Heart right ventricle (tissue), 16 donors: ENCODE data around the gene S100A9. TPM values are rescaled to one million over a fixed set of nuclear protein-coding genes. Genes with fewer than 3 reads are reported as not detected.

Experiments
- ATAC-seq, 8 donors: fragments of 200-7000 bp; cut with Tn5 transposase; one replicate each; pipeline ENCODE4 v1.9.1; 2020; ENCODE audit warnings: mild to moderate bottlenecking in 8 of 8, moderate library complexity in 8 of 8, moderate number of reproducible peaks in 1 of 8
- DNase-seq, 2 donors: peaks; one replicate each; pipeline ENCODE4 v3.0.0-alpha.2; 2020
- H3K27ac ChIP-seq, 10 donors: fragments of 200-600 bp; sonication (generic) in 2 of 10; one replicate each; pipeline versions ENCODE4 v1.5.0 to v1.8.0; 2020 to 2022; ENCODE audit warnings: mild to moderate bottlenecking in 3 of 10
- H3K27me3 ChIP-seq, 7 donors: fragments of 200-600 bp; one replicate each; pipeline ENCODE4 v1.8.0; 2021 to 2022; ENCODE audit warnings: mild to moderate bottlenecking in 2 of 7
- H3K36me3 ChIP-seq, 9 donors: fragments of 200-600 bp; sonication (generic) in 1 of 9; one replicate each; pipeline versions ENCODE4 v1.5.0 to v1.8.0; 2020 to 2022; ENCODE audit warnings: mild to moderate bottlenecking in 2 of 9
- H3K4me1 ChIP-seq, 9 donors: fragments of 200-600 bp; sonication (generic) in 1 of 9; one replicate each; pipeline versions ENCODE4 v1.5.0 to v1.8.0; 2020 to 2022; ENCODE audit warnings: mild to moderate bottlenecking in 4 of 9
- H3K4me3 ChIP-seq, 10 donors: fragments of 200-600 bp; sonication (generic) in 2 of 10; one replicate each; pipeline versions ENCODE4 v1.5.0 to v1.8.0; 2020 to 2022; ENCODE audit warnings: mild to moderate bottlenecking in 7 of 10, moderate library complexity in 2 of 10
- H3K9me3 ChIP-seq, 11 donors: fragments of 200-600 bp in 10 of 11; sonication (generic) in 2 of 11; one replicate each; pipeline versions ENCODE4 v1.5.0 to v1.8.0; 2013 to 2022; ENCODE audit warnings: mild to moderate bottlenecking in 2 of 11, control low read depth in 1 of 11, moderate library complexity in 1 of 11
- WGBS, 2 donors: extraction: QIAGEN DNeasy Blood & Tissue Kit; methylation state at CpG; one replicate each; pipeline ENCODE4 v1.1.7; 2013; ENCODE audit warnings: inconsistent platforms in 1 of 2; 5-methylcytosine and 5-hydroxymethylcytosine counted together
- intact Hi-C, 10 donors: fragments of 100-400 bp; cut with DNase I; formaldehyde crosslinking; loops; one replicate each; pipeline versions ENCODE4 v1.11.1 to v1.14.2; 2022
- polyA plus RNA-seq, 2 donors: library from polyadenylated mRNA; stranded (reverse); fragments of 200-250 nt; gene quantifications; one replicate each; pipeline ENCODE4 v1.2.3, GENCODE V29; 2013
- total RNA-seq, 10 donors: library from RNA; stranded (reverse); fragmentation: NEBNext Ultra II Directional in 3 of 10; extraction: Animal tissue kit (Norgen Biotek cat#: 25700) in 3 of 10; gene quantifications; one replicate each; pipeline versions ENCODE4 v1.2.1 to v1.2.4, GENCODE V29; 2021 to 2023
- TF ChIP-seq, protein P1 (sequence below), 9 donors: fragments of 200-600 bp; sonication (generic) in 2 of 9; IDR thresholded peaks; one replicate each; pipeline versions ENCODE4 v1.5.0 to v1.8.0; 2021 to 2022; ENCODE audit warnings: antibody characterized with exemption in 9 of 9, mild to moderate bottlenecking in 5 of 9, moderate library complexity in 1 of 9
- donor health status: Arrhythmogenic right ventricular cardiomyopathy.
- donor health status: ischemic (EF 13 %, LVEDD 7.1; RV severe dilation, severe dysfunction).
- donor health status: healthy with polysubstance abuse.
- donor health status: DM: no; HTN: yes; CAD: no.
- donor health status: DM: no; HTN: no; CAD: no.
- donor health status: ischemic (EF 25% LVEDD 6.9; RV normal size, moderate dysfunction).
- donor health status: ischemic (EF 25% LVEDD 5.7; RV mildly dilated, moderate dysfunction).
- donor health status: healthy.
- donor health status: DM: yes; HTN: yes; CAD: no.
- donor health status: Ischemic cardiomyopathy.
- donor health status: ischemic (EF 35%, LVEDD 5.7; RV mildly dilated, moderate dysfunction).
- donor health status: nonischemic (EF 11% LVEDD 7.7; RV severe dilation, severe dysfunction).
- donor health status: DM: yes; HTN: yes; CAD: no.
- donor health status: PGD.
- donor health status: ischemic (EF 29% LVEDD 5.4; RV normal size, mild dysfunction).
- donor health status: nonischemic (EF 23%, LVEDD 6.1; RV moderate dilation, normal function).

The S100A9 gene
- total and polyA plus RNA-seq, 12 donors = 9.9 to 182 (median 71.5) TPM

GRCh38 chr1:153365696-153366095, 8.0 kb downstream of the S100A9 start:
- Histone ChIP-seq H3K27me3 (peaks cover 0 to 3% (median 0%) of the 10 kb centered on the region in 7 donors), H3K4me3 (no peak overlapping the region), H3K27ac (peak overlapping the region in 1 of 10 donors; percentile 68), H3K36me3 (peaks cover 0 to 2% (median 0%) of the 10 kb centered on the region in 9 donors), H3K9me3 (no peaks in the 10 kb centered on the region), H3K4me1 (peaks cover 0 to 73% (median 0%) of the 10 kb centered on the region in 9 donors)
- ATAC-seq = no peak
- DNase-seq = no peak
- 63 to 73% methylated on average over 8 of the region's 8 CpGs for WGBS, 2 donors
- TF ChIP-seq, protein P1, sequence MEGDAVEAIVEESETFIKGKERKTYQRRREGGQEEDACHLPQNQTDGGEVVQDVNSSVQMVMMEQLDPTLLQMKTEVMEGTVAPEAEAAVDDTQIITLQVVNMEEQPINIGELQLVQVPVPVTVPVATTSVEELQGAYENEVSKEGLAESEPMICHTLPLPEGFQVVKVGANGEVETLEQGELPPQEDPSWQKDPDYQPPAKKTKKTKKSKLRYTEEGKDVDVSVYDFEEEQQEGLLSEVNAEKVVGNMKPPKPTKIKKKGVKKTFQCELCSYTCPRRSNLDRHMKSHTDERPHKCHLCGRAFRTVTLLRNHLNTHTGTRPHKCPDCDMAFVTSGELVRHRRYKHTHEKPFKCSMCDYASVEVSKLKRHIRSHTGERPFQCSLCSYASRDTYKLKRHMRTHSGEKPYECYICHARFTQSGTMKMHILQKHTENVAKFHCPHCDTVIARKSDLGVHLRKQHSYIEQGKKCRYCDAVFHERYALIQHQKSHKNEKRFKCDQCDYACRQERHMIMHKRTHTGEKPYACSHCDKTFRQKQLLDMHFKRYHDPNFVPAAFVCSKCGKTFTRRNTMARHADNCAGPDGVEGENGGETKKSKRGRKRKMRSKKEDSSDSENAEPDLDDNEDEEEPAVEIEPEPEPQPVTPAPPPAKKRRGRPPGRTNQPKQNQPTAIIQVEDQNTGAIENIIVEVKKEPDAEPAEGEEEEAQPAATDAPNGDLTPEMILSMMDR (IDR thresholded peaks at IDR 0.05) = no peak
- intact Hi-C loops = loop anchor here in 1 of 10 donors (5.0 kb wide), 1 partner anchor 222 kb away; no protein-coding TSS in a partner anchor

- Histone ChIP-seq H3K9me3 (no peaks in the 10 kb centered on the region), H3K27ac (peak overlapping the region in 1 of 10 donors; percentile 68), H3K4me1 (peaks cover 0 to 68% (median 0%) of the 10 kb centered on the region in 9 donors), H3K27me3 (peaks cover 0 to 3% (median 0%) of the 10 kb centered on the region in 7 donors), H3K36me3 (no peaks in the 10 kb centered on the region), H3K4me3 (no peak overlapping the region)
- DNase-seq (no peak), ATAC-seq (no peak)
- intact Hi-C loops = loop anchor here in 1 of 10 donors (5.0 kb wide), 1 partner anchor 221 kb away; no protein-coding TSS in a partner anchor
- 77 to 84% methylated on average over 6 of the region's 6 CpGs for WGBS, 2 donors
- TF ChIP-seq, protein P1 (IDR thresholded peaks at IDR 0.05) = no peak
Observed at GRCh38 chr1:153366261-153366660, 8.6 kb downstream of the S100A9 start.

DNA sequence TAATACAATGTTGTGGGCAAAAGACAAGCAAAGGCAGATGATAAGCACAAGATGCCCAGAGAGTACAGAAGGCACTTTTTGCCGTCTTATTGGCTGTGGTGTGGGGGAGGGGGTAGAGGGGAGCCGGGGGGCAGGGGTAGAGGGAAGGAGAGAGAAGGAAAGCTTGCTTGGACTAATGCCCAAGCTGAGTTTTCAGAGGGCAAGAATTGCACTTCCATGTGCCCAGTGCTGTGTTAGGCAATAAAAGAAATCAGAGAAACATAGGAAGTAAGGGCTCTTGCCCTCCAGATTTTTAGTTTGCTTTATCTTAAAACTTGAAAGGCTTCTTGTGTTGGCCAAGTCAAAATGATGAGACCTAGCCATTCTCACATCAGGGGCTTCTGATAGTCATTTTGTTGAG, 9.4 kb downstream of the S100A9 start:
- DNase-seq = no peak
- 64 to 69% methylated on average over 2 of the region's 2 CpGs for WGBS, 2 donors
- Histone ChIP-seq H3K4me1 (peaks cover 0 to 68% (median 0%) of the 10 kb centered on the region in 9 donors), H3K9me3 (no peaks in the 10 kb centered on the region), H3K36me3 (no peaks in the 10 kb centered on the region), H3K27me3 (peaks cover 0 to 3% (median 0%) of the 10 kb centered on the region in 7 donors), H3K27ac (peak overlapping the region in 1 of 10 donors; percentile 68), H3K4me3 (no peak overlapping the region)
- no peak for ATAC-seq
- intact Hi-C loops = loop anchor here in 1 of 10 donors (5.0 kb wide), 1 partner anchor 220 kb away; no protein-coding TSS in a partner anchor
- TF ChIP-seq, protein P1 (IDR thresholded peaks at IDR 0.05) = no peak

DNA sequence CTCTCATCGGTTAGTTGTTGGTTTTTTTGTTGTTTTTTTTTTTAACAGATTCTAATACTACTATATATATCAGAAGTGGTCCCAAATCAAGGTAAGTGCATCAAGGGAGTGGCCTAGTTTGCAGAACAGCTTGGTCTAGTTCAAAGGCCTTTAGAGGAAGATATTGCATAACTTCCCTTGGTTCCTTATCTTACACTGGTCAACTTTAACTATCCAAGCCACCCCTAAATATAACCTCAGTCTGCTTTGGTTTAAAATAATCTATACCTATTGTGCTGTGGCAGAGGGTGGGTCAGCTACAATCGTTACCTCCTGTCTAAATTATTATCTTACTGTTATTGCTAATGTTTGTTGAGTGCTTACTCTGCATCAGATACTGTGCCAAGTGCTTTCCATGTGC, 10.8 kb downstream of the S100A9 start:
- 54 to 67% methylated on average over 2 of the region's 2 CpGs for WGBS, 2 donors
- H3K27me3 ChIP-seq = peaks cover 0 to 3% (median 0%) of the 10 kb centered on the region in 7 donors
- H3K36me3 ChIP-seq = no peaks in the 10 kb centered on the region
- DNase-seq (no peak), ATAC-seq (no peak)
- intact Hi-C loops = loop anchor here in 1 of 10 donors (5.0 kb wide), 1 partner anchor 219 kb away; no protein-coding TSS in a partner anchor
- no peak overlapping the region for H3K4me3 ChIP-seq
- no peaks in the 10 kb centered on the region for H3K9me3 ChIP-seq
- peak overlapping the region in 1 of 10 donors; percentile 44 for H3K27ac ChIP-seq
- peaks cover 0 to 59% (median 0%) of the 10 kb centered on the region in 9 donors for H3K4me1 ChIP-seq
- TF ChIP-seq, protein P1 (IDR thresholded peaks at IDR 0.05) = no peak
